ENCODE results near the gene SEMA3C.

DNA sequence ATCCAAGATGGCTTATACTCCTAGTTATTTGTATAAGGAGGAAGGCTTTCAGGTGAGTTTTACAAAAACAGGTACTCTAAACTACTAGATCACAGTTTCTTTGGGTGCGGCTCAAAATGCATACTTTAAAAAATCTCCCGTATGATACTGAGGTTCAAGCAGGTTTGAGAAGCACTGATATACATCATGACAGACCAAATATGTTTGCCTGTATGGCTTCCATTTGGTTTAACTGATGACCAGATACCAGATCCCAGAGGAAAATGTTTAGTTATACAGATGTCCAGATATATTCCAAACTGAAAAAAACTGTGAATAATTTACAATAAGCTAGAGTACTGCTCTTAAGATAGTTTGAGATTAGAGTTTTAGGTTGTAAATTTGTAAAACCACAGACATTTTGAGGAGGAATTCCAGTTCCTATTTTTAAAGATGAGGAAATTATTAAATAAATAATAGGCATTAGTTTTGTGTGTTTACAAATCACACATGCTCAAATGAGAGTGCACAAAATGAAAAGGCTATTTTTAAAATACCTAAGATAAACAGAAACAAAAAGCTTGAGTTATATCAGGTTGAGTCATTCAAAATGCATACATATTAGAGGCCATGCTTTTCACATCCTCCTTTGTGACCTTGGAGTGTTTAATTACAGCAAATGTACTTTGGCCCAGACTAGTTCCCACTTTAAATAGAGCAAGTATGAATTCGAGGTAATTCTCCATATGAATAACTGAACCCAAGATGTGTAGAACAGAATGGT is 60.5 kb downstream of the SEMA3C start:
- TF ChIP-seq CTCF (IDR thresholded peaks at IDR 0.05) (no peak), POLR2A (IDR thresholded peaks at IDR 0.05) (no peak)
